CD4-positive, alpha-beta T cell (primary cell): ENCODE measurements around the gene SCAF8. TPM values are rescaled to one million over a fixed set of nuclear protein-coding genes. Genes with fewer than 3 reads are reported as not detected.

Experiments used
- ATAC-seq: fragments of 200-7000 bp; cut with Tn5 transposase; one replicate; pipeline ENCODE4 v1.10.0; 2022; ENCODE audit warnings: mild to moderate bottlenecking; ENCODE audit not compliant: poor library complexity
- CTCF ChIA-PET: fragments of 350-600 bp; sonication (Branson Sonifier 250); formaldehyde crosslinking; loops from one replicate; lab custom pipeline; 2021; ENCODE audit warnings: antibody characterized with exemption, inconsistent platforms; lab: Charles Lee
- POLR2A ChIA-PET: fragments of 350-600 bp; sonication (Branson Sonifier 250); formaldehyde crosslinking; loops from one replicate; lab custom pipeline; 2021; ENCODE audit warnings: antibody characterized with exemption, inconsistent platforms; lab: Charles Lee
- DNase-seq, 14 experiments: peaks; one replicate each; pipeline ENCODE4 v3.0.0-alpha.2; 2013 to 2020; ENCODE audit warnings: mixed read lengths in 2 of 14
- H3K27ac ChIP-seq, 2 donors: one replicate each; pipeline versions ENCODE4 v1.5.1 to v1.7.0; 2013; ENCODE audit warnings: low read length in 2 of 2, low read depth in 1 of 2, mild to moderate bottlenecking in 1 of 2
- H3K27me3 ChIP-seq, 2 experiments: 1 replicate in 1 of 2; 2 replicates in 1 of 2; pipeline versions ENCODE4 v1.6.1 to v1.7.0; 2013; ENCODE audit warnings: low read length in 2 of 2, control low read depth in 1 of 2, mild to moderate bottlenecking in 1 of 2, moderate library complexity in 1 of 2; ENCODE audit not compliant: insufficient read depth in 2 of 2, control insufficient read depth in 1 of 2
- H3K36me3 ChIP-seq: one replicate; pipeline ENCODE4 v1.6.1; 2013; ENCODE audit warnings: low read length, control low read depth; ENCODE audit not compliant: insufficient read depth
- H3K4me1 ChIP-seq: one replicate; pipeline ENCODE4 v1.6.1; 2013; ENCODE audit warnings: low read length, control low read depth; ENCODE audit not compliant: insufficient read depth
- H3K4me3 ChIP-seq: one replicate; pipeline ENCODE4 v1.5.1; 2013; ENCODE audit warnings: mild to moderate bottlenecking, low read length, moderate library complexity
- H3K9me3 ChIP-seq, 2 experiments: 1 replicate in 1 of 2; 2 replicates in 1 of 2; pipeline versions ENCODE4 v1.6.1 to v1.7.0; 2013; ENCODE audit warnings: low read length in 2 of 2, mild to moderate bottlenecking in 2 of 2, control low read depth in 1 of 2, moderate library complexity in 1 of 2; ENCODE audit not compliant: control insufficient read depth in 1 of 2, insufficient read depth in 1 of 2
- H3K27ac Mint-ChIP-seq: one replicate; pipeline ENCODE4 v1.8.0; 2020; ENCODE audit warnings: mixed read lengths
- H3K27me3 Mint-ChIP-seq: one replicate; pipeline ENCODE4 v1.8.0; 2021; ENCODE audit warnings: mixed read lengths
- H3K36me3 Mint-ChIP-seq: one replicate; pipeline ENCODE4 v1.8.0; 2021; ENCODE audit warnings: low read depth, mixed read lengths
- H3K4me1 Mint-ChIP-seq: one replicate; pipeline ENCODE4 v1.8.0; 2021; ENCODE audit warnings: low read depth, mixed read lengths
- H3K4me3 Mint-ChIP-seq: one replicate; pipeline ENCODE4 v1.8.0; 2020; ENCODE audit warnings: mild to moderate bottlenecking, mixed read lengths
- H3K9me3 Mint-ChIP-seq: one replicate; pipeline ENCODE4 v1.8.0; 2020; ENCODE audit warnings: mixed read lengths
- CTCF ChIP-seq: fragments of 200-600 bp; IDR thresholded peaks from one replicate; pipeline ENCODE4 v1.8.0; 2022; ENCODE audit warnings: antibody characterized with exemption, mild to moderate bottlenecking
- intact Hi-C, 2 experiments: fragments of 100-400 bp; cut with DNase I in 1 of 2; cut with micrococcal nuclease in 1 of 2; formaldehyde crosslinking; loops; one replicate each; pipeline versions ENCODE4 v1.15.1 to v1.9.0; 2023 to 2025; cut with DNase I, micrococcal nuclease
- total RNA-seq, 174 experiments: library from RNA in 2 of 174; stranded (reverse) in 2 of 174; gene quantifications; one replicate each; pipeline ENCODE4 v1.2.3 and lab custom pipeline; 2021 to 2026

The SCAF8 gene
- total RNA-seq, 2 experiments from 2014 or later: 82.6 to 83.8 TPM

- intact Hi-C loops: no loop called here
- H3K4me3 ChIP-seq: no peak overlapping the region
- Mint-ChIP-seq H3K36me3 (peaks cover 77% of the 10 kb centered on the region), H3K27me3 (no peaks in the 10 kb centered on the region), H3K4me1 (peaks cover 35% of the 10 kb centered on the region), H3K27ac (peak overlapping the region; percentile 22), H3K4me3 (no peak overlapping the region), H3K9me3 (no peaks in the 10 kb centered on the region)
- H3K4me1 ChIP-seq: no peaks in the 10 kb centered on the region
- H3K27me3 ChIP-seq: no peaks in the 10 kb centered on the region
- peaks cover 42% of the 10 kb centered on the region for H3K36me3 ChIP-seq
- CTCF ChIA-PET: interaction anchor here (1.7 kb wide), 1 partner anchor 13 kb away, joined by 3 read pairs; no protein-coding TSS in a partner anchor
- POLR2A ChIA-PET: no interaction called here
- H3K9me3 ChIP-seq: no peaks in the 10 kb centered on the region
- ATAC-seq (no peak), DNase-seq (no peak)
- H3K27ac ChIP-seq: no peak overlapping the region
- TF ChIP-seq CTCF: no peak
Measured at GRCh38 chr6:154792761-154793160, 59.5 kb downstream of the SCAF8 start.

DNA sequence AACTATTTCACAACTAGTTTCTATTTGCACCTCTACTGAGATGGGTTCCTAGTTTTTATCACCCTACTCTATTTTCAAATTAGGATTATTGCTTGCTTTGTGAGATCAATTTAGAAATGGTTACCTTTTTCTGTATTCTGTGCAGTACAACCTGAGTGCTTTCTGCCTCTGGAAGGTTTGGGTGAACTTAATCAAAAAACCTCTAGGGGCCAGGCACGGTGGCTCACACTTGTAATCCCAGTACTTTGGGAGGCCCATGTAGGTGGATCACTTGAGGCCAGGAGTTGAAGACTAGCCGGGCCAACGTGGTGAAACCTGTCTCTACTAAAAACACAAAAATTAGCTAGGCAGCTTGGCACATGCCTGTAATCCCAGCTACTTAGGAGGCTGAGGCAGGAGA, 63.3 kb downstream of the SCAF8 start:
- ATAC-seq (no peak), DNase-seq (no peak)
- Mint-ChIP-seq H3K36me3 (peaks cover 87% of the 10 kb centered on the region), H3K9me3 (no peaks in the 10 kb centered on the region), H3K27ac (no peak overlapping the region), H3K4me1 (peaks cover 40% of the 10 kb centered on the region), H3K4me3 (no peak overlapping the region), H3K27me3 (no peaks in the 10 kb centered on the region)
- no peak for TF ChIP-seq CTCF
- ChIA-PET POLR2A (no interaction called here), CTCF (interaction anchor here (1.7 kb wide), 1 partner anchor 121 kb away, joined by 5 read pairs; no protein-coding TSS in a partner anchor)
- H3K27ac ChIP-seq: no peak overlapping the region
- intact Hi-C loops: no loop called here
- no peak overlapping the region for H3K4me3 ChIP-seq
- no peaks in the 10 kb centered on the region for H3K27me3 ChIP-seq
- no peaks in the 10 kb centered on the region for H3K9me3 ChIP-seq
- no peaks in the 10 kb centered on the region for H3K4me1 ChIP-seq
- peaks cover 48% of the 10 kb centered on the region for H3K36me3 ChIP-seq

- no peaks in the 10 kb centered on the region for H3K27me3 Mint-ChIP-seq
Measured at GRCh38 chr6:154797857-154798256, 64.6 kb downstream of the SCAF8 start.

More at GRCh38 chr6:154797857-154798256, 64.6 kb downstream of the SCAF8 start:
- ATAC-seq (no peak), DNase-seq (no peak)
- Mint-ChIP-seq H3K9me3 (no peaks in the 10 kb centered on the region), H3K36me3 (peaks cover 82% of the 10 kb centered on the region), H3K4me3 (no peak overlapping the region), H3K27ac (no peak overlapping the region), H3K4me1 (peaks cover 29% of the 10 kb centered on the region)
- Histone ChIP-seq H3K4me1 (no peaks in the 10 kb centered on the region), H3K27ac (no peak overlapping the region), H3K36me3 (peaks cover 45% of the 10 kb centered on the region), H3K9me3 (no peaks in the 10 kb centered on the region), H3K27me3 (no peaks in the 10 kb centered on the region), H3K4me3 (no peak overlapping the region)
- intact Hi-C loops: loop anchor here in 1 of 2 experiments (1.0 kb wide), 1 partner anchor 57 kb away; no protein-coding TSS in a partner anchor
- TF ChIP-seq CTCF: no peak
- CTCF ChIA-PET: interaction anchor here (1.7 kb wide), 1 partner anchor 122 kb away, joined by 5 read pairs; no protein-coding TSS in a partner anchor
- POLR2A ChIA-PET: no interaction called here
